PC-9 (cell line): ENCODE measurements around the gene RABGGTB.

ENCODE experiments used
- EZH2 ChIP-seq: fragments of 200-600 bp; sonication (generic); IDR thresholded peaks from 2 replicates; pipeline ENCODE4 v1.8.0; 2017; ENCODE audit warnings: antibody characterized with exemption, low read depth
- TF ChIP-seq, protein P1 (sequence below): fragments of 200-600 bp; sonication (generic); conservative IDR thresholded peaks from 2 replicates; pipeline ENCODE4 v1.6.1; 2017; ENCODE audit warnings: mixed run types, antibody characterized with exemption, mild to moderate bottlenecking, moderate library complexity

DNA sequence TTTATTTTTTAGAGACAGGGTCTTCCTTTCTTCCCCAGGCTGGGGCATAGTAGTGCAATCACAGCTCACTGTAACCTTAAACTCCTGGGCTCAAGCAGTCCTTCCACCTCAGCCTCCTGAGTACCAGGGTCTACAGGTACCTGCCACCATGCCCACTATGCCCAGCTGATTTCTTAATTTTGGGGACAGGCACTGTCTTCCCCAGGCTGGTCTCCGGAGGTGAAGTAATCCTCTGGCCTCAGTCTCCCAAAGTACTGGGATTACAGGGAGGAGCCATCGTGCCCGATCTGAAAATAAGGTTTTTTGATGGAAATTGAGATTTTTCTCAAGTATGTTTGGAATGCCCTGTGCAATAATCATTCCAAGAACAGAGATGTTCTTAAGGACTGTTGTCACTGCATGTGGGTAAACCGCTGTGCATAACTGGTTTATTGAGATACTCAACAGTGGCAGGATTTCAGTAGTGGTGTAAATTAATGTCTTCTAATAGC lies 9.7 kb downstream of the RABGGTB start:
- TF ChIP-seq, protein P1, sequence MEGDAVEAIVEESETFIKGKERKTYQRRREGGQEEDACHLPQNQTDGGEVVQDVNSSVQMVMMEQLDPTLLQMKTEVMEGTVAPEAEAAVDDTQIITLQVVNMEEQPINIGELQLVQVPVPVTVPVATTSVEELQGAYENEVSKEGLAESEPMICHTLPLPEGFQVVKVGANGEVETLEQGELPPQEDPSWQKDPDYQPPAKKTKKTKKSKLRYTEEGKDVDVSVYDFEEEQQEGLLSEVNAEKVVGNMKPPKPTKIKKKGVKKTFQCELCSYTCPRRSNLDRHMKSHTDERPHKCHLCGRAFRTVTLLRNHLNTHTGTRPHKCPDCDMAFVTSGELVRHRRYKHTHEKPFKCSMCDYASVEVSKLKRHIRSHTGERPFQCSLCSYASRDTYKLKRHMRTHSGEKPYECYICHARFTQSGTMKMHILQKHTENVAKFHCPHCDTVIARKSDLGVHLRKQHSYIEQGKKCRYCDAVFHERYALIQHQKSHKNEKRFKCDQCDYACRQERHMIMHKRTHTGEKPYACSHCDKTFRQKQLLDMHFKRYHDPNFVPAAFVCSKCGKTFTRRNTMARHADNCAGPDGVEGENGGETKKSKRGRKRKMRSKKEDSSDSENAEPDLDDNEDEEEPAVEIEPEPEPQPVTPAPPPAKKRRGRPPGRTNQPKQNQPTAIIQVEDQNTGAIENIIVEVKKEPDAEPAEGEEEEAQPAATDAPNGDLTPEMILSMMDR, result no peak
- no peak for TF ChIP-seq EZH2
